ENCODE data around the gene SLC38A8. TPM values are rescaled to one million over a fixed set of nuclear protein-coding genes. Genes with fewer than 3 reads are reported as not detected.

SLC38A8 gene
- total RNA-seq, 2 donors from 2014 or later, result not detected

DNA sequence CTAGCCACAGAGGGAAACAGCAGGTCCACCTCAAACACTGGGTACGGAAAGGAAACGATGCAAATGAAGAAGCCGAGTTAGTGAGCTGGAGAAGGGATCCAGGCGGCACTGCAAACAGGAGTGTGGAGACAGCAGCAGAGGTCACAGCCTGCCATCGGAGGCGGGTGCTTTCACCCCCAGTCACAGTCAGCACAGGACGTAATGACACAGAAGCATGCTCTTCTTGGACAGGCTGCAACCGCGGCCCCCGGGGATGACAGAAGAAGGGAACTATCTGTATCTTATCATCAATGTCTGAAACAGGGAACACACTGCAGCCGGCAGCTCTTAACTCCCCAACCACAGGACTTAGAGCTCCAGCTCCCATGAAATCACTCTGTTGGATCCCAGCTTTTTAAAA lies 16.1 kb upstream of the SLC38A8 start:
- Histone ChIP-seq H3K27ac (ENCODE audit: low read depth, low read length) (no peak overlapping the region), H3K9me3 (ENCODE audit: control insufficient read depth, low read length) (no peaks in the 10 kb centered on the region), H3K36me3 (ENCODE audit: control insufficient read depth, insufficient read depth, low read length) (peaks cover 84% of the 10 kb centered on the region), H3K27me3 (ENCODE audit: control insufficient read depth, insufficient read depth, low read length, poor library complexity, severe bottlenecking) (no peaks in the 10 kb centered on the region), H3K4me3 (ENCODE audit: low read length) (no peak overlapping the region), H3K9ac (ENCODE audit: extremely low read depth, low read length, poor library complexity, severe bottlenecking) (no peak overlapping the region), H3K4me1 (ENCODE audit: control insufficient read depth, insufficient read depth, low read length) (peaks cover 4% of the 10 kb centered on the region)
- TF ChIP-seq, protein P1, sequence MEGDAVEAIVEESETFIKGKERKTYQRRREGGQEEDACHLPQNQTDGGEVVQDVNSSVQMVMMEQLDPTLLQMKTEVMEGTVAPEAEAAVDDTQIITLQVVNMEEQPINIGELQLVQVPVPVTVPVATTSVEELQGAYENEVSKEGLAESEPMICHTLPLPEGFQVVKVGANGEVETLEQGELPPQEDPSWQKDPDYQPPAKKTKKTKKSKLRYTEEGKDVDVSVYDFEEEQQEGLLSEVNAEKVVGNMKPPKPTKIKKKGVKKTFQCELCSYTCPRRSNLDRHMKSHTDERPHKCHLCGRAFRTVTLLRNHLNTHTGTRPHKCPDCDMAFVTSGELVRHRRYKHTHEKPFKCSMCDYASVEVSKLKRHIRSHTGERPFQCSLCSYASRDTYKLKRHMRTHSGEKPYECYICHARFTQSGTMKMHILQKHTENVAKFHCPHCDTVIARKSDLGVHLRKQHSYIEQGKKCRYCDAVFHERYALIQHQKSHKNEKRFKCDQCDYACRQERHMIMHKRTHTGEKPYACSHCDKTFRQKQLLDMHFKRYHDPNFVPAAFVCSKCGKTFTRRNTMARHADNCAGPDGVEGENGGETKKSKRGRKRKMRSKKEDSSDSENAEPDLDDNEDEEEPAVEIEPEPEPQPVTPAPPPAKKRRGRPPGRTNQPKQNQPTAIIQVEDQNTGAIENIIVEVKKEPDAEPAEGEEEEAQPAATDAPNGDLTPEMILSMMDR (conservative IDR thresholded peaks at IDR 0.05), result no peak
- H3K4me3 Mint-ChIP-seq, result no peak overlapping the region
- H3K4me1 Mint-ChIP-seq, result peaks cover 5% of the 10 kb centered on the region
- no peak for DNase-seq
- H3K36me3 Mint-ChIP-seq (ENCODE audit: low read depth), result peaks cover 84% of the 10 kb centered on the region
- H3K27ac Mint-ChIP-seq, result no peak overlapping the region
- no peaks in the 10 kb centered on the region for H3K9me3 Mint-ChIP-seq
- WGBS, 2 experiments (ENCODE audit: insufficient coverage in 1 of 2, insufficient read length in 1 of 2), result 94 to 97% methylated on average over 8 to 11 of the region's 11 CpGs
- no peaks in the 10 kb centered on the region for H3K27me3 Mint-ChIP-seq (ENCODE audit: insufficient read depth)

GRCh38 chr16:84058211-84058610 lies 15.6 kb upstream of the SLC38A8 start:
- Mint-ChIP-seq H3K4me3 (no peak overlapping the region), H3K36me3 (ENCODE audit: low read depth) (peaks cover 87% of the 10 kb centered on the region), H3K27me3 (ENCODE audit: insufficient read depth) (no peaks in the 10 kb centered on the region), H3K27ac (no peak overlapping the region), H3K4me1 (peaks cover 5% of the 10 kb centered on the region), H3K9me3 (no peaks in the 10 kb centered on the region)
- Histone ChIP-seq H3K4me1 (ENCODE audit: control insufficient read depth, insufficient read depth, low read length) (peaks cover 4% of the 10 kb centered on the region), H3K27ac (ENCODE audit: low read depth, low read length) (no peak overlapping the region), H3K9ac (ENCODE audit: extremely low read depth, low read length, poor library complexity, severe bottlenecking) (no peak overlapping the region), H3K27me3 (ENCODE audit: control insufficient read depth, insufficient read depth, low read length, poor library complexity, severe bottlenecking) (no peaks in the 10 kb centered on the region), H3K9me3 (ENCODE audit: control insufficient read depth, low read length) (no peaks in the 10 kb centered on the region), H3K36me3 (ENCODE audit: control insufficient read depth, insufficient read depth, low read length) (peaks cover 84% of the 10 kb centered on the region), H3K4me3 (ENCODE audit: low read length) (no peak overlapping the region)
- TF ChIP-seq, protein P1 (conservative IDR thresholded peaks at IDR 0.05), result no peak
- no peak for DNase-seq
- WGBS, 2 experiments (ENCODE audit: insufficient coverage in 1 of 2, insufficient read length in 1 of 2), result 97 to 100% methylated on average over 9 to 15 of the region's 15 CpGs

- Mint-ChIP-seq H3K4me3 (no peak overlapping the region), H3K27ac (no peak overlapping the region), H3K27me3 (ENCODE audit: insufficient read depth) (no peaks in the 10 kb centered on the region), H3K36me3 (ENCODE audit: low read depth) (peaks cover 88% of the 10 kb centered on the region), H3K4me1 (no peaks in the 10 kb centered on the region), H3K9me3 (no peaks in the 10 kb centered on the region)
- Histone ChIP-seq H3K27me3 (ENCODE audit: control insufficient read depth, insufficient read depth, low read length, poor library complexity, severe bottlenecking) (no peaks in the 10 kb centered on the region), H3K36me3 (ENCODE audit: control insufficient read depth, insufficient read depth, low read length) (peaks cover 83% of the 10 kb centered on the region), H3K4me3 (ENCODE audit: low read length) (no peak overlapping the region), H3K27ac (ENCODE audit: low read depth, low read length) (no peak overlapping the region), H3K9me3 (ENCODE audit: control insufficient read depth, low read length) (no peaks in the 10 kb centered on the region), H3K4me1 (ENCODE audit: control insufficient read depth, insufficient read depth, low read length) (no peaks in the 10 kb centered on the region), H3K9ac (ENCODE audit: extremely low read depth, low read length, poor library complexity, severe bottlenecking) (no peak overlapping the region)
- 95 to 97% methylated on average over 7 of the region's 7 CpGs for WGBS, 2 experiments (ENCODE audit: insufficient coverage in 1 of 2, insufficient read length in 1 of 2)
- TF ChIP-seq, protein P1 (conservative IDR thresholded peaks at IDR 0.05), result no peak
- no peak for DNase-seq
These were observed 14.3 kb upstream of the SLC38A8 start for GRCh38 chr16:84056933-84057332.
